ENCODE results near the gene PIP5K1C.

PIP5K1C gene

DNA sequence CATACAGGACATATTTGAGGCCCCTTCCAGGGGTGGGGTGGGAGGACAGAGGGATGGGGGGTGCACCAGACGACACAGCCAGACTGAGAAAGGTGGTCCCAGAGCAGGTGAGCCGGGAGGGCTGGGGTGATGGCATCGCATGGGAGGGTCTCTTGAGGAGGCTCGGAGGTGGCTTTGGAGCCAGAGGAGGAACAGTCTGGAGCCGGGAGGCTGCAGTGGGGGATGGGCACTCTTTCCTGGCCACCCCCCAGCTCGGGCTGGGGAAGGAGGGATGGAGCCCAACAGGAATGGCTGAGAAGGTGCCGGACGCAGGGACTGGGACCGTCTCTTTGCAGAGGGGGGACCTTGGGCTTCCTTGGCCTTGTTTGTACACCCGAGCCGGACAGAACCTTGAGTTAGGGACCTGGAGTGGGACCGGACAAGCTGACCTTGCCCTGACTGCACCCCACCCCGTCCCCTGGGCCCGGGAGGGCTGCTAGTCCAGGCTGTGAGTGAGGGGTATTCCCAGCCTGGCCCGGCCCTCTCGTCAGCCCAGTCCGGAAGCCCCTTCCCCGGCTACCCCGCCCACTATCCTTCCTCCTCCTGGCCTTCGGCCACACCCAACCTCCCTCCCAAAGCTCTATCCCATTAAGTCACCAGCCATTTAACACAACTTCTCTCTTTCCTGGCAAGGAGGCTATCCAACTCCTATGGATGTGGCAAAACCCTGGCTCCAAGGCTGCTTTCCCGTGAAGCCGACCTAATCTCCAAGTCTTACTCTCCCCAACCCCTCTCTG lies 92.8 kb downstream of the PIP5K1C start:
- no peak for DNase-seq

DNA sequence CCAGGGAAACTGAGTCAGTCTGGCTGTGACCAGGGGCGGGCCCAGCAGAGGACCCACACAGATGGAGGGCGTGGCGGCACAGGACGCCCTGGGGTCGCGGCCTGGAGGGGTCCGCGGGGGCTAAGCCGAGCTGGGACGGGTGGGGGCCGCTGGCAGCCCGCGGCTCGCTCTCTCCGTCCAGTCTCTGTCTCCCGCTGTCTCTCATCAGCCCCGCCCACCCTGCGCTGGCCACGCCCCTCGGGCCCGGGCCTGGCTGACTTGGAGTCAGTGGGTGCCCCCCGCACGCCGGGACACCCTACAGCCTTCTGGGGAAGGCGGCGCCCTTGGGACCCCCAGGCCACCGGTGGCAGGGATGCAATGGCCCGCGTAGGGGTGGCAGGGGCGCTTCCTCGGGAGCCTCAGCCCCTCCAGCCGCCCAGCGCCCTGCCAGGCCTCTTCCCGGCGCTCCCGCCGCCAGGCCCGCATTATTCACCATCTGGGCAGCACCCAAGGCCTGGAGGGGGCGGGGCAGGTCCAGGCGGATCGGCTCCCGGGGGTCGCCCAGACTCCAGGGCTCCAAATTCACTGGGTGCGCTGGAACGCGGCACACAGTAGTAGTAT lies 93.5 kb downstream of the PIP5K1C start, which contains the start of gene TBXA2R:
Gene TBXA2R, minus strand, starts transcription at position 186 of the 600 bp plus-strand sequence. CDS start 6,241 bp downstream, outside the sequence.
- DNase-seq, result peak; percentile 22

DNA sequence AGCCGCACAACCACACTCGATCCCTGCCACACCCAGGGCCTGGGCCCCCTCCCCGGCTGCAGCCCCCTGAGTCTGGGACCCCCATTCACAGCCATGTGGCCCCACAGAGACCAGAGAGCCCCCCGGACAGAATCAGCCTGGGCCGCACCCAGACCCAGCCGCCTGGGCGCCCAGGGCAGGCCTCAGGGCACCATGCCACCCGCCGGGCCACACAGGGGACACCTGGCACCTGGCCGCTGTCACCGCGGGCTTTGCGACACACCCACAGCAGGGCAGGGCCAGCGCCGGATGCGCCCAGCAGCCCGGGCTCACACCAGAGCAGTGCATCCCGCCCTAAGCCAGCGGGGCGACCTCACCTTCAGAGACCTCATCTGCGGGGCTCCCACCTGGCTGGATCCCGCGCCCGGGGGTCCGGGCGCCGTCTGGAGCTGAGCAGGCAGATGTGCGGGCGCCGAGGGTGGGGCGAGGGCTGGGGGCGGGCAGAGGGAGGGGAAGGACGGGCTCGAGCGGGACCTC lies 94.0 kb downstream of the PIP5K1C start:
- no peak for DNase-seq

DNA sequence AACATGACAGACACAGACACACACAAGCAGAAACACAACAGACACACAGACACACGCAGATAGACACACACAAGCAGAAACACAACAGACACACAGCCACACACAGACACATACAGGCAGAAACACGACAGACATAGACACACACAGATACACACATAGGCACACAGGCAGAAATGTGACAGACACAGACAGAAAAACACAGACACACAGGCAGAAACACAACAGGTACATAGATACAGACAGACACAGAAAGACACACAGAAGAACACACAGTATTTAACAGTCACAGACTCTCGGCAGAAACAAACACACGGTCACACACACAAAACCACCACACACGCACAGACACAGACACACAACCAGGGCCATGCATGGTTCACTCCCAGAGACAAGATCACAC lies 94.5 kb downstream of the PIP5K1C start:
- no peak for DNase-seq

DNA sequence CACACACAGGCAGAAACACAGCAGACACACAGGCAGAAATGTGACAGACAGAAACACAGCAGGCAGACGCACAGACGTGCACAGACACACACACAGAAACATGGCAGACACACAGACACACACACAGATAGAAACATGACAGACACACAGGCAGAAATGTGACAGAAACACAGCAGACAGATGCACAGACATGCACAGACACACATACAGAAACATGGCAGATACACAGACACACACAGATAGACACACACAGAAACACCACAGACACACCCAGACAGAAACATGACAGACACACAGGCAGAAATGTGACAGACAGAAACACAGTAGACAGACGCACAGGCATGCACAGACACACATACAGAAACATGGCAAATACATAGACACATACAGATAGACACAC lies 94.9 kb downstream of the PIP5K1C start:
- no peak for DNase-seq

DNA sequence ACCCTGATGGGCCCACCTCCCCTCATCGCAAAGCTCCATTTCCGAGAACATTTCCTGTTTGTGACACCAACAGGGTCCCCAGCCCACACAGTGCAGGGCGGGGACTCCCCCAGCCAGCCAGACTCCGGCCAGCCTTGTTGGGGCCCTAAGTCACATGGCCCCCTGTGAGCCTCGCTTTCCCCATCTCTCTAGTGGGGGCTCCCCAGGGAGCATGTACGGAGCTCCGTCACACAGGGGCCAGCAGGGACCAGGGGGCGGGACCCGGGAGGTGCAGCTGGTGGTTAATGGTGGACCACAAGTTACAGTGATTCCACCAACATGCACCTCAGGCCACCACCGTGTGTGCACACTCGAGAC lies 95.3 kb downstream of the PIP5K1C start:
- no peak for DNase-seq

GRCh38 chr19:3604227-3604986 lies 95.9 kb downstream of the PIP5K1C start:
- DNase-seq, result no peak

DNA sequence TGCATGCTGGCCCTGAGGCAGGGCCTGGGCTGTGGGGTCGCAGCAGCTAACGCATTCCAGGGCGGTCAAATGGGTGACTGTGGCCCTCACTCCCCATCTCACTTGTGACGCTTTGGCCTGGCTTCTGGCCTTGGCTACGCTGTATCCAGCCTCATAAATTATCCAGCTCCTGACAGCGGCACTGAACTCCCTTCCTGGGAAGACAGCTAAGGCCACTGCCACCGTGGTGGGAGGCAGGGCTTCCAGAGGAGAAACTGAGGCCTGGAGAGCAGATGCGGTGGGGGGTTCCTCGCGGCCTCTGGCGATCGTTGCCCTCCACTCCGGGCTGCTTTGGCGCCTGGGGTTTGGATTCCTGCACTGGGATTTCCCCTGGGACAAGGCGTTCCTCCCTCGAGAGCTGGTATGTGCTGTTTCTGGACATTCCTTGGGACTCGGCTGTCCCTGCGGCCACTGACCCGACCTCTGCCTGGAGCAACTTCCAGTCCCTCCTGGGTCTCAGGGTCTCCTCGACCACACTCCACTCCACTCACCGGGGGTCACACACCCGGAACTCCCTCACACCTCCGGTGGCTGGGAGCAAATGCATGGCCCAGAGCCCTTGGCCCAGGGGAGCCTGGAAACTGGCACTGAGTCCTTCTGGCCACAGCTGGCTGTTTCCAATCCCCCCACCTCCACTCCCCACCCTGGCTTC lies 97.0 kb downstream of the PIP5K1C start:
- DNase-seq, result no peak

DNA sequence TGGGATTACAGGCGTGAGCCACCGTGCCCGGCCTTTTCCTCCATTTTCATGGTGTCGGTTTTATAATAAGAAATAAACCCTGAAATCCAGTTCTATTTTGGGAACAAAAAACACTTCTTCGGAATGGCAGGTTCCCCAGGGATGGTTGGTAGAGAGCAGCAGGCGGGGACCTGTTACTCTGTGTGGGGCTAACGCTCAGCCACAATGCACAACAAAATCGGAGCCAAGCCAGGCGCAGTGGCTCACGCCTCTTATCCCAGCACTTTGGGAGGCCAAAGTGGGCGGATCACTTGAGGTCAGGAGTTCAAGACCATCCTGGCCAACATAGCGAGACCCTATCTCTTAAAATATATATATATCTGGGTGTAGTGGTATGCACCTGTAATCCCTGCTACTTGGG lies 99.2 kb downstream of the PIP5K1C start:
- no peak for DNase-seq

- DNase-seq, result no peak
These were observed 100.5 kb downstream of the PIP5K1C start for GRCh38 chr19:3599776-3600187.

DNA sequence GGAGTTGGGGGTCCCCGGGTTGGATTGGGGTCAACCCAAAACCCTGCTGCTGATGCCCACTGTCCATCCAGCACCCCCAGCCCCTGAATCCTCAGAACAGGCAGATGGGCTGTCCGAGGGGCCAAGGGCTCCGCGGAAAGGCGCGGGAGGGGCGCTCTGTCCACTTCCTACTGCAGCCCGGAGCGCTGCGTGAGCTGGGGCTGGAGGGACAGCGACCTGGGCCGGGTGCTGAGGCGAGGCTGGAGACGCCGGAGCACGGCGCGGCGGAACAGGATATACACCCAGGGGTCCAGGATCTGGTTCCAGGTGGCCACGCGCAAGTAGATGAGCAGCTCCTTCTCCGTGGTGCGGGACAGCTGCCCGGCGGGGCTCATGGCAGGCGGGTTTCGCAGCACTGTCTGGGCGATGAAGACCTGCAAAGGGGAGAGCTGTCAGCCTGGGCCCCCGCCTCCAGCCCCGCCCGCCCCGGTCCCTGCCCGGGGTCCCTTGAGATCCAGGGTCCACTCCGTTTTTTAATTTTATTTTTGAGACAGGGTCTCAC lies 104.7 kb downstream of the PIP5K1C start:
- DNase-seq, result no peak

- DNase-seq, result no peak
These were observed 107.1 kb downstream of the PIP5K1C start for GRCh38 chr19:3593156-3593555.

- no peak for DNase-seq
These were observed 108.2 kb downstream of the PIP5K1C start for GRCh38 chr19:3591876-3592613.

DNA sequence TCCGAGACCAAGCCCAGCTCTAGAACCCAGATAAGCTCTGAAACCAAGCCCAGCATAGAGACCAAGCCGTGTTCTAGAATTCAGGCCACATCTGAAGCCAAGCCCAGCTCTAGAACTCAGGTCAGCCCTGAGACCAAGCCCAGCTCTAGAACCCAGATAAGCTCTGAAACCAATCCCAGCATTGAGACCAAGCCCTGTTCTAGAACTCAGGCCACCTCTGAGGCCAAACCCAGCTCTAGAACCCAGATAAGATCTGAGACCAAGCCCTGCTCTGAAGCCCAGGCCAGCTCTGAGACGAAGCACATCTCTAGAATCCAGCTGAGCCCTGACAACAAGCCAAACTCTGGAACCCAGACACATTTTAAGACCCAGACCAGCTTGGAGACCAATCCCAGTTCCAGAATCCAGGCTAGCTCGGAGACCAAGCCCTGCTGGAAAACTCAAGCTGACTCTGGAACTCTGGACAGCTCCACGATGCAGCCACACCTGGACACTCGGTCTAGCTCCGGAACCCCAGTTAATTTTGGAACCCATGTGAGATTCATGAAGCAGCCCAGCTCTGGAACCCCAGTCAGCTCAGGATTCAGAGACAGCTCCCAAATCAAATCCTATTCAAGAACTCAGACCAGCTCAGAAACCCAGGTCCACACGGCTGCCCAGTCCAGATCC lies 109.1 kb downstream of the PIP5K1C start:
- no peak for DNase-seq

DNA sequence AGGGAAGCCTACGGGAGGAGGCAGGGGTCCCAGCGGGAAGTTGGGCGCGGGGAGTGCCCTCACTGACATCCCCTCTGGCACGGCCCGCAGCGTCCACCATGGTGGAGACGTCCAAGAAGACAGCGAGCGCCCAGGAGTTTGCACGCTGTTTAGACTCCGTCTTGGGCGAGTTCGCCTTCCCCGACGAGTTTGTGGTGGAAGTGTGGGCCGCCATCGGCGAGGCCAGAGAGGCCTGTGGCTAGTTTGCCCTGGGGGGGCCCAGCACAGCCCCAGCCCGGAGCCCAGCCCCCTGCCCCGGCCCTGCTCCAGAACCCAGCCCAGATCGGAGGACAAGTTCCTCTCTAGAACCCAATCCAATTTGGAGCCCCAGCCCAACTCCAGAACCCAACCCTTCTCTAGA lies 110.3 kb downstream of the PIP5K1C start:
- no peak for DNase-seq

DNA sequence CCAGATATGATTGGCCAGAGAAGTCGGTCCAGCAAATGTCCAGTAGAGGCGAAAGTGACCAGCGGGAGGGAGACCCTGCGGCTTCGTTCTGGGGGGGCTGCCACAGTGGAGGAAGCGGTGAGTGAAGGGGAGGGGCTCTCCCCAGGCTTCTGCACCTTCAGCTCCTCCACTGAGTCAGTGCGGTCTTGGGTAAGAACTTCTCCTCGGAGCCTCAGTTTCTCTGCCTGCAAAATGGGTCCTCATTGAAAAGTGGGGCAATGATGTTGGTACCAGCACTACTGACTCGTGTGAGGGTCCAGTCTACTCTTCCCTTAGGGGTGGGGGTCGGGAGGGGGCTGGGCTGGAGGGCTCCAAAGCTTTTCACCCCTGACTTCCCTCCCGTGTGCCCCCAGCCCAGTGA lies 110.8 kb downstream of the PIP5K1C start:
- DNase-seq, result no peak

DNA sequence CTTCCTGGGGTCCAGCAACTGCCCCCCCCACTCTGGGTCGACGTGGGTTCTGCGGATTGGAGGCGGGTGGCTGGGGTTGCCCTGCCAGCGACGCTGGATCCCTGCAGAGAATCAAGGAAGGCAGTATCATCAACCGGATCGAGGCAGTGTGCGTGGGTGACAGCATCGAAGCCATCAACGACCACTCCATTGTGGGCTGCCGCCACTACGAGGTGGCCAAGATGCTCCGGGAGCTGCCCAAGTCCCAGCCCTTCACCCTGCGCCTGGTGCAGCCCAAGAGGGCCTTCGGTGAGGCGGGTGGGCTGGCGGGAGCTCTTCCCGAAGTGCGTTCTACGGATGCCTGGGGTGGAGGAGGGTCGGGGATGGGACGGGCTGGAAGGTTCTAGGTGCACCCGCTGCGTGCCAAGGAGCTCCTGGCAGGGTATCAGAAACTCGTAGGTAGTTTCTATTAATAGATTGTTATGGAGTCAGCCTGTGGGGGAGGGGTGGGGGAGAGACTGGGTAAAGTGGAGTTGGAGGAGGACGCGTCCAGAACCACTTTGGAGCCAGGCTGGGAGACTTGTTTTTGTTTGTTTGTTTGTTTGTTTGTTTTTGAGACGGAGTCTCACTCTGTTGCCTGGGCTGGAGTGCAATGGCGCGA lies 113.4 kb downstream of the PIP5K1C start:
- no peak for DNase-seq

DNA sequence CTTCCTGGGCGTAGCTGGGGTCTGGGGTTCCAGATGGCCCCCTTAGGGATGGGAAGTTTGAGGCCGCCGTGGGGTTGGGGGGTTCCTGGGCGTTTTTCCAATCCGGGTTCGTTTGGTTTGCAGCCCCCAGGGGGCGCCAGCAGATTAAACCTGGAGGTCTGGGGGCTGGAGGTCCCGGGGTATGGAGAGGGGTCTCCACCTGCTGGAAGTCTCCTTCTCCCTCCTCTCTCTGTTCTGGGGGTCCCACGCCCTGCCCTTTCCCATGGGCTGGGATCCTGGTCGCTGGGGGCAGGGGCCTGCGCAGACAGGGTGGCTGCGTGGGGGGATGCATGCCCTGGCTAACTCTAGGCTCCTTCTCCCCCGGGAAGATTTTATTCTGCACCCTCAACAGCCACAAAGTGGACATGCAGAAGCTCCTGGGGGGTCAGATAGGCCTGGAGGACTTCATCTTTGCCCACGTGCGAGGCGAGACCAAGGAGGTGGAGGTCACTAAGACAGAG lies 114.1 kb downstream of the PIP5K1C start:
- DNase-seq, result no peak

GRCh38 chr19:3585301-3586126 lies 114.8 kb downstream of the PIP5K1C start, which contains the start of gene GIPC3:
TSS of gene GIPC3 (plus strand) at chr19:3585478. CDS start at chr19:3585598, 120 bp downstream.
- no peak for DNase-seq
